ENCODE measurements around the gene SALL2.
"Not testable (repeated sequence)": the region's sequence is repeated elsewhere in the genome, so short reads cannot be mapped to it uniquely, and the experiment has no call there.

The SALL2 gene

GRCh38 chr14:21525962-21526671 lies at the start of gene SALL2:
SALL2 (minus strand) TSS chr14:21526346; CDS start chr14:21526127, 219 bp downstream.
- peak; percentile 84 to 95 for DNase-seq

GRCh38 chr14:21575661-21576060 lies 49.5 kb upstream of the SALL2 start:
- DNase-seq = no peak

GRCh38 chr14:21572604-21573003 lies 46.5 kb upstream of the SALL2 start:
- DNase-seq = no peak

DNA sequence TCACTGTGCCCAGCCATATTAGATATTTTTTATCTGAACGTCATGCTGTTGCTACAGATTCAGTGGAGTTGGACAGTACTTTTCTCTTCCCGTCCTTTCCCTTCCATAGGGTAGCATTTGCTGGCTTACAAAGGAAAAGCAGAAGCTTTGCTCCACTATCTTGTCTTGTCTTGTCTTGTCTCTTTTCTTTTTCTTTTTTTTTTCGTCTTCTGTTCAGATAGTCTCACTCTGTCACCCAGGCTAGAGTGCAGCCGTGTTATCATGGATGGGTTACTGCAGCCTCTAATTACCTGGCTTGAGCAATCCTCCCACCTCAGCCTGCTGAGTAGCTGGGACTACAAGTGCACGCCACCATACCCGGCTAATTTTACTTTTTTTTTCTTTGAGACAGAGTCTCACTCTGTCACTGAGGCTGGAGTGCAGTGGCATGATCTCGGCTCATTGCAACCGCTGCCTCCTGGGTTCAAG lies 32.6 kb upstream of the SALL2 start:
- DNase-seq = no peak

GRCh38 chr14:21557084-21557901 lies 31.1 kb upstream of the SALL2 start:
- DNase-seq = peak; percentile 90 to 93

- DNase-seq = no peak
Measured at GRCh38 chr14:21556378-21557083, 30.4 kb upstream of the SALL2 start.

- DNase-seq = no peak
Measured at GRCh38 chr14:21553266-21553665, 27.1 kb upstream of the SALL2 start.

DNA sequence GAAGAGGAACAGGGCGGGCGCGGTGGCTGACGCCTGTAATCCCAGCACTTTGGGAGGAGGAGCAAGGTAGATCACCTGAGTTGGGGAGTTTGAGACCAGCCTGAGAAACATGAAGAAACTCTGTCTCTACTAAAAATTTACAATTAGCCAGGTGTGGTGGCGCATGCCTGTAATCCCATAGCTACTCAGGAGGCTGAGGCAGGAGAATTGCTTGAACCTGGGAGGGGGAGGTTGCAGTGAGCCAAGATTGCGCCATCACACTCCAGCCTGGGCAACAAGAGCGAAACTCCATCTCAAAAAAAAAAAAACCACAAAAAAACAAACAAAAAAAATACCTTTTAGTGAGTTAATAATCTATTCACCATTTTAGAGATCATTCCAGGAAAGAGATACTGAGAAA lies 18.4 kb upstream of the SALL2 start:
- not testable (repeated sequence) for DNase-seq

GRCh38 chr14:21543963-21544362 lies 17.8 kb upstream of the SALL2 start:
- no peak for DNase-seq

- no peak for DNase-seq
Measured at GRCh38 chr14:21543521-21543960, 17.4 kb upstream of the SALL2 start.

DNA sequence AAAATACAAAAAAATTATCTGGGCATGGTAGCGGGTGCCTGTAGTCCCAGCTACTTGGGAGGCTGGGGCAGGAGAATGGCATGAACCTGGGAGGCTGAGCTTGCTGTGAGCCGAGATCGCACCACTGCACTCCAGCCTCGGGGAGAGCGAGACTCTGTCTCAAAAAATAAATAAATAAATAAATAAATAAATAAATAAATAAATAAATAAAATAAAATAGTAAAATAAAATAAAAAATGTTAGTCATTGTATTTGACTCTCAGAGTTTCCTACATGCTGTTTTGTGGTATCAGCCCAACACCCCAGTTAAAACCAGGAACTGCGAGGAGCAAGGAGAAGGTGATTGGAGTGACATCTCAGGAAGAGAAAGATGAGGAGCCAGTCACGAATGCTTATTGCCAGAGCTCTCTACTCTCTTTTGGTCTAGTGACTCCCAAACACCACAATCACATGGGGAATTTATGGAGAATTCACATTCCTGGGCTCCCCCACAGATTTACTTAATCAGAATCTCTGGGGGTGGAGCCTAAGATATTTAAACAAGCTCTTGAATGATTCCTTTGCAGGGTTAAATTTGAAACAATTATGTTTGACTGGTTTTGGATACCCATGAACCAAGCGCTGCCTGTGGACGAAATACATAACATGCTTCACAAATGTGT lies 15.4 kb upstream of the SALL2 start:
- no peak for DNase-seq

DNA sequence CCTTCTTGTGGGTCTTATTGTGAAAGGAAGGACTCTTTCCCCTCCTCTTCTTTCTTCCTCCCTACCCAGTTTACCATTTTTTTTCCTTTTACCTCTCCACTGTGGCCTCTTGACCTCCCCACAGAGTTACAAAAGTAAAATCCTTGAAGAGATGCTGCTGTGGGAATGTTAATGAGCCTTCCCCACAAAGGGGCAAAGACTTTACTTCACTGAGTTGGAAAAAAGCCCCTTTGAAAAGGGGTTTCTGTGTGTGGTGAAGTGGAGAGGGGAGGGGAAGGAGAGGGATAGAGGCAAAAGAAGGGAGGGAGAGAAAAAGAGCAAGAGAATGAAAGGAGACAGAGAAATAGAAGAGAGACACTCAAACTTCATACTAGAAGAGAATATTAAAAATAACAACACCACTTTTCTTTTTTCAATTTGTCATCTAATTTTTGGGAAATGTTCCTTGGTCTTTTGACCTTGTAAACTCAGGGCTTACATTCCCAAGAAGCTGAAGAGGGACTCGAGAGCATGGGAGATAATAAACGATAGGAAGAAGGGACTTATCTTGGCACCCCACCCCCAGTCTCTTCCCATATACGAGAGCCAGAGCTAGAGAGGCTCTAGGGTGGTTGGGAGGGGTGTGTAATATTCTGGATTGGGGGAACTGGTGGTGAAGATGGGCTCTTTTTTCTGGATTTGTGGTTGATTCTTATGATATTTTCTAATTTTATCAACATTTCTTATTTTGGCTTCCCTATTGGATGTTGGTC lies 13.2 kb upstream of the SALL2 start:
- DNase-seq = no peak

GRCh38 chr14:21537090-21537424 lies 10.9 kb upstream of the SALL2 start:
- DNase-seq = no peak

DNA sequence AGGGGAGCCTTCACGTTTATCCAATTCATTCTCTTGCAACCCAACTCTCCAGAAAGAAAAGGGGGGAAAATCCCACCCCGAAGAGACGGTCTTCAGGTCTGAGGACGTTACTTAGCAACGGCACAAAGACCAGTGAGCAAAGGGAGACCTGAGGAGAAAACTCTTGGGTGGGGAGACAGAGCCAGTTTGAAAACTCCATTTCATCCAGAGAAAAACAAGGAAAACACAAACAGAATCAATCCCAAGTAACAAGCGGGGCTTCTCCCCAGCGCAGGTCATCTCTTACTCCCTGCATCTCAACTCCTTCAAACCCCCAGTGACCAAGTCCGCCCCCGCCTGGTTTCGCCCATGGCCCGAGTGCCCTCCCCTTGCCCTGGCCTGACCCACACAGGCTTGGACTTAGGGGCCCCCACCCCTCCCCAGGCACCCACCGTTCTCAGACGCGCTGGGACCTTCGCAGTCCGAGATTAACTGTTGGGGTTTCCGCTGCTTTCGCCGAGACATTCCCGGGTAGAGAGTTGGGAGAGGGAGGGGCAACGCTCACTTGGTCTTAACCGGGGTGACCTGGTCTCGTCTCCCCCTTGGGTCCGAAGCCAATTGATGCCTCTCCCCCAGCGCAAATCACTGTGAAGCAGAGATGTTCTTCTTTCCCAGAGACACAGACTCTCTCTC lies 10.4 kb upstream of the SALL2 start:
- no peak for DNase-seq

DNA sequence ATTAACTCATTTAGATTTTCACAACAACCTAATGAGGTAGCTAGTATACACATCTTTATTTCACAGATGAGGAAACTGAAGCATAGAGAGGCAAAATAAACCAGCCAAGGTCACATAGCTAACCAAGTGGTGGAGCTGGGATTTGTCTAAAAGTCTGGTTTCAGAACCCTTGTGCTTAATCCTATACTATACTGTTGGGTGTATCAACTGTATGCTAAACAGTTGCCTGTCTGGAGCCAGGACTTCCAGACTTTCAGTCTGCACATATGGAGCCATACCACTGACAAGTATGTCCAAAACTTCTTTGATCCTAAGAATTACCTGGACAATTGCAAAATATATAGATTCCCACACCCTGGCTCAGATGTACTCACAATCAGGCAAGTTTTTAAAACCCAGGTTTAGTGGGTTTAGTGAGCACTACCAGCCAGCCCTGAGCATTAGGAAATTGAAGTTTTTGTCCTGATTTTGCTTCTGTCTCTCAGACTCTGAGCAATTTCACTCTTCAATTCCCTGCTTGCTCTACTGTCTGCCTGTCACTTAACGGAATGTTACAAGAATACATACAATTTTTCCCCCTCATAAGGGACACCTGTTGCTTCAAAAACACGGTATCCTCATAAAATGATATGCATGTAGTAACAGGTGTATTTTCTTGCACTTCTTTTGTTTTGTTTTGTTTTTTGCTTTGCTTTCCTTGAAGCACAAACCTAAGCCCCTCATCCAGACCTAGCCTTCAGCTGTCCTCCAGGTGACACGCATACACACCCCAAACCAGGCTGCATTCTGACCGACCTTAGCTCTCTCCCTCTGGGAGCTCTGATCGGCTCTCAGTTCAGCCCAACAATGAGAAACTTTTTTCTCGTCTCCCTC lies 9.6 kb upstream of the SALL2 start:
- DNase-seq = peak in 1 of 2 experiments; percentile 13

DNA sequence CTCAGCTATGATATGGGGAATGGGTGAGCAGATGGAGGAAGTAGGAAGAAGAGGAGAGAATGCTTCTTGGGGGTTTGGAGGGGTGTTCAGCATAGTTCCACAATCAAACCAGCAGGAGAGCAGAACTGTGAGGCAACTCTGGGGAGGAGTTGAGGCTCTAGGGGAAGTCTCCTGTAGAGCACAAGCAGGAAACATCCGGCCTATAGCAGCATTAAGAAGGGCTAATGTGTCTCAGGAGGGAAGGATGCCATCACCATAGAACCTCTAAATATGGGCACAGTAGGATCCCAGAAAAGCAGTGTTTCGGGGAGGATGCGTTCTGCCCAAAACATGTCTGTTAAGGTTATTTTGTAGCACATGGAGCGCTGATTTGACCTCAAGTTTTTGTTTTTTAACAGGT lies 8.4 kb upstream of the SALL2 start:
- no peak for DNase-seq

- no peak for DNase-seq
Measured at GRCh38 chr14:21533294-21533693, 7.1 kb upstream of the SALL2 start.

- DNase-seq = no peak
Measured at GRCh38 chr14:21529515-21529914, 3.4 kb upstream of the SALL2 start.

DNA sequence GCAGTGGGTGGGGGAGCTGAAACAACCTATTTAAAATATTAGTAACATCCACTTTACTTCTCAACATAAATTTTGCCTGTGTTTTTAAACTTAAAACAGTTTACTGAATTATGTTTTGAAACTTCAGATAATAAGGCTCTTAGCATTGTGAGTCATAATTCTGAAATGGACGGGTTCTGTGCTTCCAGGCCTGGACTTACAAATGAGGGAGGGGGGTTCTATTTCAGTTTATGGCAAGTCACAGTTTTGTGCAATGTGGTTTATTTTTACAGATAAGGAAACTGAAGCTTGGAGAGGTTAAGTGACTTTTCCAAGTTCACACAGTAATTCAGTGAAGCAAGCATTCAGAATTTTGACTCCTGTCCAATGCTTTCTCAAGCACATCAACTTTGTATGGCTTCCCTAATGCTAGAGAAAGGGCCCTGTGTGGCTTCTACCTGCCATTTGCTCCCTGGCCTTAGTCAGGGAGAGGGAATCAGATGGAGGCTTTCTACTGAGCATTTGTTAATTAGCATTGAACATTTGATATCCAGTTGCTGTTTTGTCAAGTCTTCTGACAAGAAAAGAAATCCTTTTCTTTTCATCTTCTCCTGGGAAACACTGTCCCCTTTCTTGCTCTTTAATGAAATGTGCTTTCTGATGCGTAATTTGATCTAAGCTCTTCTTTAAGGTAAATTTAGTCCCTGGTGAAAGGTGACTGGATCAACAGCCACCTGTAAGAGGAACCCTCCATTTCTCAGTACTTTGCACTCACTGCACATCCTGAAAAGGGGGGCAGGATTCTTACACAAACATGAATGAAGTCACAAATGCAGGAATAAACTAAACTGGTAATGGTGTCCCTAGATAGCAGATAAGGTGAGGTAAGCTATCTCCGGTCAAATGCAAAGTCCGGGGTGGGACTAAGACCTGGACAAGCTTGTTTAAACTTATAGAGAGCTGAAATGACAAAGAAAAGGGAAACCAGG lies 2.5 kb upstream of the SALL2 start:
- DNase-seq = peak; percentile 46 to 49

Measured in NCI-H526 (cell line).